Stimulated activated naive CD8-positive, alpha-beta T cell treated with anti-CD3 and anti-CD28 coated beads, Interleukin-15, Interleukin-2, amounts not matched to agents 100 ng/mL and 50 ng/mL, for 24 hours (primary cell): ENCODE data around the gene ERMP1.
"Not testable (repeated sequence)": the region's sequence is repeated elsewhere in the genome, so short reads cannot be mapped to it uniquely, and the experiment has no call there.

Experiments
- H3K27ac Mint-ChIP-seq: one replicate; pipeline ENCODE4 v1.8.0; 2021; ENCODE audit warnings: mild to moderate bottlenecking, mixed read lengths
- H3K27me3 Mint-ChIP-seq: one replicate; pipeline ENCODE4 v1.8.0; 2021; ENCODE audit warnings: mixed read lengths
- H3K36me3 Mint-ChIP-seq: one replicate; pipeline ENCODE4 v1.8.0; 2021; ENCODE audit warnings: low read depth, mixed read lengths
- H3K4me1 Mint-ChIP-seq: one replicate; pipeline ENCODE4 v1.8.0; 2021; ENCODE audit warnings: low read depth, mixed read lengths
- H3K4me3 Mint-ChIP-seq: one replicate; pipeline ENCODE4 v1.8.0; 2021; ENCODE audit warnings: mild to moderate bottlenecking, mixed read lengths
- H3K9me3 Mint-ChIP-seq: one replicate; pipeline ENCODE4 v1.8.0; 2021; ENCODE audit warnings: mixed read lengths

The ERMP1 gene

GRCh38 chr9:5832538-5833529 lies at the start of gene ERMP1:
TSS of gene ERMP1 (minus strand) at chr9:5833117. CDS start at chr9:5833027, 90 bp downstream.
- Mint-ChIP-seq H3K4me3 (peak within 1 kb of the TSS; percentile 88), H3K36me3 (no peaks in the 10 kb centered on the region), H3K4me1 (peaks cover 55% of the 10 kb centered on the region), H3K9me3 (no peaks in the 10 kb centered on the region), H3K27me3 (peaks cover 2% of the 10 kb centered on the region), H3K27ac (peak within 1 kb of the TSS; percentile 86)

DNA sequence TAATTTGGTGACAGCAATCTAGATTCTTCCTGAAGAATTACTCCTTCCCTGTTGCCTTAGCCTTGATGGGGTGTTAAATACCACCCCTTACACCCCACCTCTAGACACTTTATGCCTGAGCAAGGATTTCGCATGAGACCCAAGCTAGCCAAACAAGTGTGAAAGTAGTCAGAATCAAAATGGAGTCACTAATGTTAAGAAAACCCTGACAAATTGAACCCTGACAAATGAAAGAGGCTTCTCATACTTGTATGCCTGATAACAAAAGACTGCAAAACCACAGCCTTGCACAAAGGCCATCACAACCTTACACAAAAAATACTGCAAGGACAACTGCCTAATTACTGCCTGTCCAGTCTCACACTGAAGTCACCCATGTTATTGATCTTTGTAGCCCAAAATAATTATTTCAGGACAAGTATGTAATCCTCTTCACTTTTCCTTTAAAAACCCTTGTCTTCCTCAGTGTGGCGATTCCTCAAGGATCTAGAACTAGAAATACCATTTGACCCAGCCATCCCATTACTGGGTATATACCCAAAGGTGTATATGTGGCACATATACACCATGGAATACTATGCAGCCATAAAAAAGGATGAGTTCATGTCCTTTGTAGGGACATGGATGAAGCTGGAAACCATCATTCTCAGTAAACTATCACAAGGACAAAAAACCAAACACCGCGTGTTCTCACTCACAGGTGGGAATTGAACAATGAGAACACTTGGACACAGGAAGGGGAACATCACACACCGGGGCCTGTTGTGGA lies 49.5 kb upstream of the ERMP1 start:
- H3K27me3 Mint-ChIP-seq, H3K36me3 Mint-ChIP-seq, H3K4me3 Mint-ChIP-seq, H3K9me3 Mint-ChIP-seq, H3K4me1 Mint-ChIP-seq, H3K27ac Mint-ChIP-seq: not testable (repeated sequence)

DNA sequence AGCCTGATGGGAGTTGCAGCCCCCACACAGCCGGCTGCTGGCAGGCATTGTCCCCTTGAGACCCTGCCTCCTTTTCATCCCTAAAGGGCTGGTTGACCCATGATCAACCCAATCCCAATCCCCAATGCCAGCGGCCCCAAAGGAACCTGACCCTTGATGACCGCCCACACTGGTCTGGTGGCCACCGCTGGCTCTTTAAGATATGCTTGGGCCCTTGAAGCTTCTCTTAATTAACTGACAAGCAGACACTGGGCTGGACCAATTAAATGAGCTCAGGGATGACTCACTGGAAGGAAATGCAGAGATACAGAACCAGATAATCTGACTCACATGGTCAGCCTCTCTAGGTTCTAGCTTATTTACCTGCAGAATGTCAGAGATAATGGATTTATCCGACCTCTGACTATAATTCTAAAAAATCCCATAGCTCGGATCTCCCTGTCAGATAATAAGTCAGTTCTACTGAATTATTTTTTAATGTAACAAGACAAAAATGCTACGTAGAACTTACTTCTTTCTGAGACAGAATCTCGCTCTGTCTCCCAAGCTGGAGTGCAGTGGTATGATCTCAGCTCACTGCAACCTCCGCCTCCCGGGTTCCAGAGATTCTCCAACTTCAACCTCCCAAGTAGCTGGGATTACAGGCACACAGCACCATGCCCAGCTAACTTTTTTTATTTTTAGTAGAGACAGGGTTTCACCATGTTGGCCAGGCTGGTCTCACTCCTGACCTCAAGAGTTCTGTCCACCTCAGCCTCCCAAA lies 46.7 kb upstream of the ERMP1 start:
- H3K4me3 Mint-ChIP-seq: no peak overlapping the region
- H3K27me3 Mint-ChIP-seq: no peaks in the 10 kb centered on the region
- no peaks in the 10 kb centered on the region for H3K36me3 Mint-ChIP-seq
- peaks cover 4% of the 10 kb centered on the region for H3K4me1 Mint-ChIP-seq
- H3K27ac Mint-ChIP-seq: no peak overlapping the region
- no peaks in the 10 kb centered on the region for H3K9me3 Mint-ChIP-seq

DNA sequence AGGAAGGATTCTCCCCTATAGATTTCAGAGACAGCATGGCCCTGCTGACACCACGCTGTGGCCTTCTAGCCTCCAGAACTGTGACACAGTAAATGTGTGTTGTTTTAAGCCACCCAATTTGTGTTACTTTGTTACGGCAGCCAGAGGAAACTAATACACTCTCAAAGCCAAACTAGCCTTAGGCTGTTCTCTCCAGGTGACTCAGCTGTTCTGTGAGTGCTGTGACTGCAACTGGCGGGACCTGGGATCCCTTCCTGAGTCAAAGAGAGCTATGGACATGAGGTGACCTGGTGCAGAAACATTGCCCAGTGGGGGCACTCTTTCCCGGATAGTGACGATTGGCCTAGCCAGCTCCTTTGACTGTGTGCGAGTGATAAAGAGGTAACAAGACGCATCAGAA lies 43.8 kb upstream of the ERMP1 start:
- Mint-ChIP-seq H3K36me3 (no peaks in the 10 kb centered on the region), H3K4me3 (no peak overlapping the region), H3K27ac (no peak overlapping the region), H3K27me3 (no peaks in the 10 kb centered on the region), H3K4me1 (peaks cover 4% of the 10 kb centered on the region), H3K9me3 (no peaks in the 10 kb centered on the region)

GRCh38 chr9:5876026-5876425 lies 43.1 kb upstream of the ERMP1 start:
- no peaks in the 10 kb centered on the region for H3K27me3 Mint-ChIP-seq
- no peaks in the 10 kb centered on the region for H3K9me3 Mint-ChIP-seq
- no peaks in the 10 kb centered on the region for H3K36me3 Mint-ChIP-seq
- H3K27ac Mint-ChIP-seq: no peak overlapping the region
- no peak overlapping the region for H3K4me3 Mint-ChIP-seq
- H3K4me1 Mint-ChIP-seq: peaks cover 4% of the 10 kb centered on the region

GRCh38 chr9:5874048-5874447 lies 41.1 kb upstream of the ERMP1 start:
- Mint-ChIP-seq H3K4me3 (no peak overlapping the region), H3K27me3 (no peaks in the 10 kb centered on the region), H3K36me3 (no peaks in the 10 kb centered on the region), H3K27ac (no peak overlapping the region), H3K9me3 (no peaks in the 10 kb centered on the region), H3K4me1 (peaks cover 13% of the 10 kb centered on the region)

DNA sequence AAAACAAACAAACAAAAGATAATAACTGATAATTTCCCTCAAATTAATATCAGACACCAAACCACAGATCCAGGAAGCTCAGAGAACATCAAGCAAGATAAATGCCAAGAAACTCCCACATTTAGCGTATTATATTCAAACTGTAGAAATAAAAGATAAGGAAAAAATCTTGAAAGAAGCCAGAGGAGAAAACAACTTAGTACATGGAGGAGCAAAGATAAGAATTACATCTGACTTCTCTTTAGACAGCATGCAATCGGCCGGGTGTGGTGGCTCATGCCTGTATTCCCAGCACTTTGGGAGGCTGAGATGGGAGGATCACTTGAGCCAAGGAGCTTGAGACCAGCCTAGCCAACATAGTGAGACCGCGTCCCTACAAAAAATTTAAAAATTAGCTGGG lies 40.5 kb upstream of the ERMP1 start:
- Mint-ChIP-seq H3K4me1 (peaks cover 13% of the 10 kb centered on the region), H3K4me3 (no peak overlapping the region), H3K27me3 (no peaks in the 10 kb centered on the region), H3K9me3 (no peaks in the 10 kb centered on the region), H3K36me3 (no peaks in the 10 kb centered on the region), H3K27ac (no peak overlapping the region)

DNA sequence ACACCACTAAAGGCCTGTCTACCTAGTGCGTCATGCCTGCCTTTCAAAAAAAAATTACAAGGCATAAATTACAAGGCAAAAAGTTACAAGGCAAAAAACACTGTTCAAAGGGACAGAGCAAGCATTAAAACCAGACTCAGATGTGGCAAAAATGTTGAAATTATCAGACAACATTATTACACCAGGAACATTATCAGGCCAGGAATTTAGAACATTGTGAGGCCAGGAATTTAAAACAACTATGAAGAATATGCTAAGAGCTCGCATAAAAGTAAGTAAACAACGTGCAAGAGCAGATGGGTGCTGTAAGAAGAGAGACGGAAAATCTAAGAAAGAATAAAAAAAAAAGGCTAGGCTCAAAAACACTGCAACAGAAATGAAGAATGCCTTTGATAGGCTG lies 39.6 kb upstream of the ERMP1 start:
- Mint-ChIP-seq H3K9me3 (no peaks in the 10 kb centered on the region), H3K4me1 (peaks cover 13% of the 10 kb centered on the region), H3K27me3 (no peaks in the 10 kb centered on the region), H3K36me3 (no peaks in the 10 kb centered on the region), H3K4me3 (no peak overlapping the region), H3K27ac (no peak overlapping the region)

DNA sequence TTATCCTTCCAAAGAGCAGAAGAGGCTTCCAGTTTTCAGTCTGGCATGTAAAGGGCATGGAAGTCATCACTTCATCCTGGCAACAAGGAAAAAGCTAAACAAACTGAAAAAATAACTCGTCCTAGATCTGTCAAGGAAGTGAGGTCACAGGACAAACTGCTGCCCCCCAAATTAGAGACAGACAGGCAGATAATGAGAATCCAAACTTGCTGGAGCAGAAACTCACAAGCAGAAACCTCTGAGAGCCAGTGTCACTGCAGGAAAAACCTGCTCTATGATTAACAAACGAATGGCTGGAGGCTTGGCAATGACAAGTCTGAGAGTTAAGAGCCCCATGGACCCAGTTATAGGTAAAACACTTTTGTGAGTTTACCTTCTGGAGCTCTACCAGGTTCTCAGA lies 38.9 kb upstream of the ERMP1 start:
- Mint-ChIP-seq H3K36me3 (no peaks in the 10 kb centered on the region), H3K9me3 (no peaks in the 10 kb centered on the region), H3K27ac (no peak overlapping the region), H3K4me3 (no peak overlapping the region), H3K27me3 (no peaks in the 10 kb centered on the region), H3K4me1 (peaks cover 13% of the 10 kb centered on the region)

DNA sequence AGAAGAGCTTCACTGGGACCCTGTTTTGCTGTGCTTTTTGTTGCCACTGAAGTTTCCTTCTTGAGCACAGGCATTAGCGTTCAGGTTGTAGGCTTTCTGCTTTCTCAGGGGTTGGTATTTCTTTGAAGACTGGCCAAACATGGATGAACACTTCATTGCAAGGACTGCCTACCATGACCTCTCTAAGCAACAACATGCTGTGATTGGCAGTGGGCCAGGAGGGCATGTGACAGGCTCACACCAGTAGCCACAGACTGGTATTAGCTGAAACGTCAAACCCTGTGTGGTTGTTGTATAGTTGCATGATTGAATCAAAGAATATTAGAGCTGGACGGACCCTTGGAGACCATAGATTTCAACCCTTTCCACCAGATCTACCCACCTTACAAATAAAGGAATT lies 37.8 kb upstream of the ERMP1 start:
- Mint-ChIP-seq H3K27ac (no peak overlapping the region), H3K4me3 (no peak overlapping the region), H3K27me3 (no peaks in the 10 kb centered on the region), H3K36me3 (no peaks in the 10 kb centered on the region), H3K9me3 (no peaks in the 10 kb centered on the region), H3K4me1 (peaks cover 13% of the 10 kb centered on the region)

DNA sequence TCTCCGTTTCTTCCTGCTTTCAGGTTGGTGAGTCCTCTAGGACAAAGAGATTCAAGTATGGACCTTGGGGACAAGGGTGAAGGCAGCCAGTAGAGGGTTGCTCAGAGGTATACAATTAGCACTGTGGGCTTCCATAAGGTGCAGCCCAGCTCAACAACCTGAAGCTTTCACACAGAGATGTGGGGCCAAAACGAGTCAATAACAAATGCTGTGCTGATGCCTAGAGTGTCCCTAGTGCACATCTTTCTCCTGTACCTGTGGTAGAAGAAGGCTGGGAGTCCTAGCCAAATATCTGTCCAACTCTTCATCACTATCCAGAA lies 37.1 kb upstream of the ERMP1 start:
- Mint-ChIP-seq H3K27me3 (no peaks in the 10 kb centered on the region), H3K4me1 (peaks cover 12% of the 10 kb centered on the region), H3K27ac (no peak overlapping the region), H3K9me3 (no peaks in the 10 kb centered on the region), H3K4me3 (no peak overlapping the region), H3K36me3 (no peaks in the 10 kb centered on the region)

DNA sequence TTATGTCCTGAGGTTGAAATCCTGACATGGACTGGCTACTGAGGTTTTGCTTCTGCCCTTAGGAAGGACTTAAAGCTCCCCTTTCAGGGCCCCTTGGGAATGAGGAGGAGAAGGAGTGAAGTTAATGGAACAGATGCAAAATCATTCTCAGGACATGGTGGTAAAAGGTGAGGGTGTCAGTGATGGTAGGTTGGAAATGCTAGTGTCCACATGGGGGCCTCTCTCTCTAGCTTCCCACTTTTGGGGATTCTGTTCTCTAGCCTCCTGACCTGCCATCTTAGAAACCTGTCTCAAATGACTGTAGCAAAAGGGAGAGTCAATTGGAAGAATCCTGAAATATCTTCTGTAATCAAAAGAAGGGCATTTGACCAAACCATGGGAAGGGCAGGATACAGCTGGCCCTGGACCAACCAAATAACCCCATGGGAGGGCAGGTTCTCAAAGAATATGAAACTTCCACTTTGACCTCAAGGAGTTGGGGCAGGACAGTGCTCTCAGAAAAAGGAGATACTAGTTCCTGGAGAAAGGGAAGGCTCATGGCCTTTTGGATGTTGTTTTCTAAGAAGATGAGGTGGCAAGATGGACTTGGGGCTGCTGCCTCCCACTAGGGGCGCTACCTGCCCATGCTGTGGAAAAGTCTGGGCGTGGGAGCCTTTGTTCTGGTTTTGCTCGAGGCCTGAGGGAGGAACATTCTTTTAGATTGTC lies 36.5 kb upstream of the ERMP1 start:
- Mint-ChIP-seq H3K4me1 (peaks cover 9% of the 10 kb centered on the region), H3K4me3 (no peak overlapping the region), H3K27me3 (no peaks in the 10 kb centered on the region), H3K9me3 (no peaks in the 10 kb centered on the region), H3K36me3 (no peaks in the 10 kb centered on the region), H3K27ac (no peak overlapping the region)

- no peak overlapping the region for H3K4me3 Mint-ChIP-seq
- no peaks in the 10 kb centered on the region for H3K36me3 Mint-ChIP-seq
- H3K27ac Mint-ChIP-seq: no peak overlapping the region
- H3K9me3 Mint-ChIP-seq: no peaks in the 10 kb centered on the region
- H3K4me1 Mint-ChIP-seq: peaks cover 9% of the 10 kb centered on the region
- H3K27me3 Mint-ChIP-seq: no peaks in the 10 kb centered on the region
These were observed 35.3 kb upstream of the ERMP1 start for GRCh38 chr9:5868235-5868634.

DNA sequence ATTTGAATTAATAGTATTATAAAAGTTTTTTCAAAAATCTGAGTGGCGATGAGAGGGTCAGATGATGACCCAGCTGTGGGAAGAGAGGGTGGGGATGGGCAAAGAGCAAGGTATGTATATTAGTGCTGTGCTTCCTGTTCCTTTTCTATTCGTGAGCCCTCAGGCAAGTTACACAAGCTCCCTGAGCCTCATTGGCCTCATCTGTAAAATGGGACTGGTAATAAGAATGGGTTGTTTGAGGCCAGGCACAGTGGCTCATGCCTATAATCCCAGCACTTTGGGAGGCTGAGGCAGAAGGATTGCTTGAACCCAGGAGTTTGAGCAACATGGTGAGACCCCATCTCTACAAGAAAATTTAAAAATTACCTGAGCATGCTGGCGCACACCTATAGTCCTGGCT lies 33.8 kb upstream of the ERMP1 start:
- peaks cover 9% of the 10 kb centered on the region for H3K4me1 Mint-ChIP-seq
- H3K4me3 Mint-ChIP-seq: no peak overlapping the region
- H3K9me3 Mint-ChIP-seq: no peaks in the 10 kb centered on the region
- no peak overlapping the region for H3K27ac Mint-ChIP-seq
- no peaks in the 10 kb centered on the region for H3K27me3 Mint-ChIP-seq
- no peaks in the 10 kb centered on the region for H3K36me3 Mint-ChIP-seq
